HPDE6-E6E7 (cell line): ENCODE measurements around the gene FMNL2.
"Not testable (repeated sequence)": the region's sequence is repeated elsewhere in the genome, so short reads cannot be mapped to it uniquely, and the experiment has no call there.

Source experiments
- DNase-seq: peaks from one replicate; pipeline ENCODE4 v3.0.0; 2011; ENCODE audit warnings: missing footprints; ENCODE audit errors: extremely low spot score

FMNL2 gene

DNA sequence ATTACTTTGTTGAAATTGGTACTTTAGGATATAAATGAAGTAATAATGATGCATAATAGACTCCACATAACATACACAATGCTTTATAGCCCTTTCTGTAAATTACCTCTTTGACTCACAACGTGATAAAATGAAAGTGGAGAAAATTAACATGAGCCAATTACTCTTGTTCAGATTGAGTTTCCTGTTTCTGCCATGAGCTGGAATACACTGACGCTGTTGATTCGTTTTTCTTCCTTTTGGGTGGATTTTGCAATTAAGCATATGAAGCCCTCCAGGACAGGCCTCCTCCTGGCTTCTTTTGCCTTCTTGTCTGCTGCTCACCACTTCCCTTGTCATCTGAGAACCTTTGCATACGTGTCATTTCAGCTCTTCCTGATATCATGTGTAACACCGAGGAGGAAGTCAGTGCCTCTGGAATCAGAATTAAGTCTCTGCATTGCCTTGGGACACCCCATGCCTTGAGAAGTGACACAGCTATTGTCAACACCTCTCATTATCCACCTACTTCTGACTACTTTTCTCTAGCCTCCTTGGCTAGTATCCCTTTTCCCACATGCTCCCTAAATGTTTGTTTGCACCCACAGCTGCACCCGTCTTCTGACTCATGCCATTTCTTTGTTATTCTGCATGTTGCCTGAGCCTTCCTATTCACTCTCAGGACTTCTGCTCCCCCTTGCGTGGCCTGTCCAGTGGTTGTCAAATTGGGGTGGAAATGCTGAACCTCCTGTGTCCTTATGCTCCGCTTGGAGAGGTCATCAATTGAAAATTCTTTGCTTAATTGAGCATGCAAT is 134.1 kb downstream of the FMNL2 start:
- no peak for DNase-seq

DNA sequence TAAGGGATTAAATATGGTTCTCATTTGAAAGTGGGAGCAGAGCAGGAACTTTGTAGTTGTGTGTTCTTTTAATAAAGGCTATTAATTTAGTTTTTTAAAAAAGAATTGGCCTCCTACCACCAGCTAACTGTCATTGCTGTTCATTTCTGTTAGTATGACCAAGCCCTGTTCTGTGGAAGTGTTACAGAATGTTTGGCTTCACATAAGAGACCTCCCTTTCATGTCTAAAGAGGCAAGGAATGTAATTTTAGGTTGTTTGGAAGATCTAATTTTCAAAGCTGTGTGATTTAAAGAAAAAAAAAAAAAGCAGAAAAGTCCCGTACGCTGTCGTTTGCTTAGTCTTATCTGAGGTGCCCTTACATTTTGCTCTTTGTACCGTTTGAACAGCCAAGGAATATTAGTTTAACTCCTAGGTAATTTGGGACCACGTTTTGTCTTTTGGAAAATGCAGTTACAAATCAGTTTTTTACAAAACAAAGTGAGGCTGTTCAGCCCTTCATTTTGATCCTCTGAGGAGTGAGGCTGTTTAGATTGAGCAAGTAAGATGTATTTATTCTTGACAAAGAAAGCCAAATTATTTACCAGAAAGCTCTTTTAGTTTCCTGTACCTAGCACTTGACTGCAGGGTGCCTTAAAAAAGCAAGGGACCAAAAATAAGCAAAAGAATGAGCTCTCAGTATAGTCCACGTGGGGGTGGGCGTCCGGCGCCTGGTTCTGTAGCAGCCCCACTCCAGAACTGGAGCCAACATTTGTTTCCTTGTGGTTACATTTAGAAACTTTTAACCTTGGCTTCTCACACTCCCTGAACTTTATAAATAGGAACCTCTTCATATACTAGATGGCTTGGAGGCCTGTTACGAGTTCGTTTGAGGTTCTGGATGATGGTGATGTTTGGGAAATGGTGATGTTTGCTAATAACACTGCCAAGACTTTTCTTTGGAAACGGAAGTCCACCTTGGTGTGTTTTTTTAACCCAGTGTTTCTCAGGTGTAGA is 136.2 kb downstream of the FMNL2 start:
- DNase-seq: no peak

DNA sequence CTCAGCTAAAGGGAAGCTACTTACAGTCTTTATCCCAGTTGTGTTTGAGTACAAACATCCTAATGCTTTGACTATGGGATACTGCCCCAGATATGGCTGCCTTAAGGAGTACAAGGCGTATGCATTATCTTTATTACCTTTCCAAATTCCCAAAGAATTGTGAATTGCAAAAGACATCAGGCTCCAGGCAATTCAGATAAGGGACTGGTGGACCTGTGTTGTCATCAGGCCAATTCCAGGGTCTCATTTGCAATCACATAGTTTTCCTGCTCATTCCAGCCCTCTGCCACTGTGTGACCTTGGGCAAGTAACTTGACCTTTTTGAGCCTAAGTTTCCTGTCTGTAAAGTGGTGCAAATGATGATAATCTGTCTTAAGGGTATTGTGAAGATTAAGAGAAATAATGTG is 137.5 kb downstream of the FMNL2 start:
- DNase-seq: no peak

DNA sequence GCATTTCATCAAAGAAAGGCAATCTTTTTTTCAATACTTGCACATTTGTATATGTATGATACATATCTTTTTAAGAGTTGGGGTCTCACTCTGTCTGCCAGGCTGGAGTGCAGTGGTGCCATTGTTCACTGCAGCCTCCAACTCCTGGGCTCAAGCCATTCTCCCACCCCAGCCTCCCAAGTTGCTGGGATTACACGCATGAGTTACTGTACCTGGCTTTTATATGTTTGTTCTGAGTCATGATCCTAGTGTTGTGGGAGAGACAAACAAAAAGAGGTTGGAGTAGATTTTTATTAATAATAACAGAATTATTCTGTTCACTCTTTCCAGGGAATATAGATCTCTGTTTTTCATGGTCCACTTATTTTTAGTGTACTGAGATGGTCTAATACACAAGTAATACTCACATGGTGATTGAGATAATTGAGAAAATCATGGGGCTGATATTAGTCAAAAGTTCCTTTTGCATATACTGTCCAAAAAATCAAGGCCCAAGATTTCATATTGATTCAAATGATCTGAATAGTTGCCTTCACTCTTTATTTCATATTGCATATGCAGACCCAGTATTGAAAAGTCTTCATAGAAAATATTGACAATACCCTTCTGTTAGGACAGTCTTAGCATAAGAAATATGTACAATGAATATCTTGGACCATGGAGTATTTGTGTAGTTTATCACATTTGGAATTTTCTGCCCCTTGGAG is 138.3 kb downstream of the FMNL2 start:
- no peak for DNase-seq

DNA sequence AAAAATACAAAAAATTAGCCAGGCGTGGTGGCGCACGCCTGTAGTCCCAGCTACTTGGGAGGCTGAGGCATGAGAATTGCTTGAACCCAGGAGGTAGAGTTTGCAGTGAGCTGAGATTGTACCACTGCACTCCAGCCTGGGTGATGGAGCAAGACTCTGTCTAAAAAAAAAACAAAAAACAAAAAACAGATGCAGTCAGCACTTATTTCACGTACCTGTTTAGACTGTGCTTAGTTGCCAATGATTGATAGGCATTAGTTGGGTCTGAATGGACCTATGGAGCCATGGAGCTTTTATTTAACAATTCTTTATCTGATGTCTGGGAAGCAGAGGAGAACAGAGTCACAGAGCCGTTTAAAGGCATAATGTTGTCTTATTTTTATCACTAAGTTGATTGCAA is 139.5 kb downstream of the FMNL2 start:
- not testable (repeated sequence) for DNase-seq

DNA sequence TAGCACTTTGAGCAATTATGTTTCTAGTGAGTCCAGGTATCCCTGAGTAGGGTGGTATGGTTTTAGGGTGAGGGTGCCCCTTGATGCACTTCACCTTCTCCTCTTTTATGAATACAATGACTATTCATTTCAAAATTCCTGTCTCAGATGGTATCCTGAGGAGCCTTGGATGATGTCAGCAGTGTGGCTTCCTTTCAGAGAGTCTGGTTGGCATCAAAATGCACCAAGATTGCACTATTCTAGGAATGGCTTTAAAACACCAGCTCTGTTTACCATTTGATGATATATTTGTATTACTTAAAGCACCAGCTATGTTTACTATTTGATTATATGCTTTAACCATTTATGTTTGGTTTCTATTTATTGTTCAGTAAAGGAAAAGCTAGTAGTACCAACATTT is 141.0 kb downstream of the FMNL2 start:
- DNase-seq: no peak

DNA sequence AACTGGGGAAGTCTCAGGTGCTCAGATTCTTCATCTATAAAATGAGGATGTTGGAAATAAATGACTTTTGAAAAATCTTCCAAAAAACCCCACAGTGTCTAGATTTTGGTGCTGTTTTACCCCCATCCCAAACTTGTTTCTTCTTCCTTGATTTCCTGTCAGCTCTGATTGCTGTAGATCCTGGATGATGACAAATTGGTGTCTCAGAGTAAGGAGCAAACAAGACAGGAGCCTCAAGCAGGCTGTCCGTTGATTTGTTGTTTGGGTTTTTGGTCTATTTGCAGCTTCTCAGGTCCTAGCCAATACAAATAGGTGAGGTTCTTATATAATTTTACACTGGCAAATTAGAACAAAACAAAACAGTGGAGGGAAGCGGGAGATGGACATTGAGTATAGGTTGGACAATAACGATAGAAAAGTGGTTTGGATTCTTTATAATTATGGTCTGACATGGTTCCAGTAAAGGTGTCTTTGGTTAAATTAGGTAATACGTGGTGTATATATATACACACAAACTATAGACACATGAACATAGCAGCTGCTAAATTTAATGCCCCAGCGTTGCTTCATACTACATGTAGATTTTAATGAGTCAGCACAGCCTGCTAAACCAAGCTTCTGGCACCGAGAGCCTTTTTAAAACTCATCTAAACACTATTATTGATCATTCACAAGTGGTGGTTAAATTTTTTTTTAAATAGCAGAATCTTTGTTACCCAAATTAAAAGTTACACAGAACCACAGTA is 142.5 kb downstream of the FMNL2 start:
- DNase-seq: no peak

DNA sequence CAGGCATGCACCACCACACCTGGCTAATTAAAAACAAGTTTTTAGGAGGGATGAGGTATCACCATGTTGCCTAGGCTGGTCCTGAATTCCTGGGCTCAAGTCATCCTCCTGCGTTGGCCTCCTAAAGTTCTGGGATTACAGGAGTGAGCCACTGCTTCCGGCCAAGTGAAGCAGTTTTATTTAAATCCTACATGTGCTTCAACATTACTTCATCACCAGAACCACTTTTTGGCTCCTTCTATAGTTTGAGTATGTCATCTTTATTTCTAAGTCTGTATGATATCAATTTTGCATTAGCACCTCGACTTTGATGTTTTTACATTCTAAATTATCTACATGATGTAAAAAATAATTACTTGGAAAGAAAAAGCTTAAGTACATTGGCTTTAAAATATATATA is 144.3 kb downstream of the FMNL2 start:
- DNase-seq: no peak

DNA sequence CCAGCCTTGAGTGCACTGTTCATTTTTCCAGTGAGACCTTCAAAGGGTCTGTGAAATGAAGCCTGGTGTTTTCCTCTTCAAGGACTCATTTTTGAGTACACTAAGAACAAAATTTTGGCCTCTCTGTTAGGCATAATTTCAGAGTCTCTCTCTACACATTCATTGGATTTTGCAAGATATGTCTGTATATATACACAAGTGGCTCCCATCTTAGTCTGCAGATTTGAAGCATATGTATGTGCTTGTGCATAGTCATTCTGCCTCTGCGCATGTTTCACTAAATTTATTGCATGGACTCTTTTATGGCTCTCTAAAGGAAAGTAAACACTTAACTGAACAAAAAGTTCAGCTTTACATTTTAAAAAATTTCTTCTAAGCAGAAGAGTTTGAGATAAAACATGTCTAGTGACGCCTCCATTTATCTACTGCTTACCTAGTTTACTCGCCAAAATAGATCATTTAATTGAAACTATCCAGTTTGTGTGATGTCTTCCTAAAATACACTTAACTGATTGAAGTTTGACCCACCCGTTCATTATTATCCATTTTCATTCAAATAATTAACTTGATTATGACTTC is 145.9 kb downstream of the FMNL2 start:
- DNase-seq: no peak

DNA sequence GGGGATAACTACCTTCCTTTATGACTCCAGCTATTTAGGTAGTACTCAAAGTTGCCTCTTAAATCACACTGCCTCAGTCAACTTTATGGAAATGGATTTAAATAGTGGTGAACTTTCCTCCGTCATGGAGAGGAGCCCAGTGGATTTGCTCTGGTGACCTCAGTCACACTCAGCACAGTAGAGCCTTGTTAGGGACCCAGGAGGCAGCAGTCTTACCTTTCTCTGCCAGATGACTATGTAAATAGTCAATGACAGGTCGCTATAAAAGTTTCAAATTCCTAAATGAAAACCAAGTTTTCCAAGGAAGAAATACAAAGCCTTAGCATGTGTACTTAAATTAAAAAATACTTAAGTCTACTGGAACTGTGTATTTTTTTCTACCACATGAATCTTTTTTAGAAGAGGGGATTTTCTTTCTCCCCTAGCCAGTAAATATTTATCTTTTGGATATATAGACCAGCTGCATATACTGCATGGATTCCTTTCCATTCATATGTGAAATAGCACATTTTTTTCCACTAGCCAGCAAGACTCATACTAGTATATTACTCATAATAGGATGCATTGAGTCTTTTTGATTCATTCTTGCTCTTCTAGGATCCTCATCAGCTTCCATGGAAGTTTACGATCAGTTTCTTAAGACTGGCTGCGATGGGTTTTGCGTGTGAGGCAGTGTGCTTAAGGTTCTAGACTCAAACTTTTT is 147.1 kb downstream of the FMNL2 start:
- DNase-seq: no peak

DNA sequence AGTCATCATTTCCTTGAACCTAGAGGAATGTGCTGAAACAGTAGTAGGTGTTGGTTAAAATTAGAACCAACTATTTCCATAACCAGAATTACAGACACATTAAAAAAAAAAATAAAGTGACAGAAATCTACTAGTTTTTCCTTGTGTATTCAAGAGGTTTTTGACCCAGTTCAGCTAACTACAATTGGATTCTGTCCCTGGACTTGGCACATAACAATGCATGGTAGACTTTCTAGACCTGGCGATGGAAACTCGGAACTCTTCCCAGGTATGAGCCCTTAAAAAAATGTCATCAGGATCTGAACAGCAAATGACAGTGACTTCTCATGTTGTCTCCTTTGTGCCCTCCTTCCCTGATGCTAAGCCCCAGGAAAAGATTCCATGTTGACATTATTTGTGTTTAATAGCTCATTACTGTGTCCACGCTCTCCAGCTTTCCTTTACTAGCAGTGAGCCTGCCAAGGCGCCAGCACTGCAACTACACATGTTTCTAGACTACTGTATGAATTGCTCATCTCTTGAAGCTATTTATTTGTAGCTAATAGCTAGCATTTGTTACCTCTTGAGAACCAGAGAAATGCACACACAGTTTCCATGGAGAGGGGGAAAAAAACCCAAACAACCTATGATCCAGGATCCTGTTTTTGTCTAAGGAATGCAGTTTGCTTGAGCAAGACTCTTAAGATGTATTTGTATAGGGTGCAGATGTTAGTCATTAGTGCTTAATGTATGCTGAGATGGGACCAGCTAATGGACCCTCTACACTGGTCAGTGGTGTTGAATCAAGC is 148.5 kb downstream of the FMNL2 start:
- no peak for DNase-seq

DNA sequence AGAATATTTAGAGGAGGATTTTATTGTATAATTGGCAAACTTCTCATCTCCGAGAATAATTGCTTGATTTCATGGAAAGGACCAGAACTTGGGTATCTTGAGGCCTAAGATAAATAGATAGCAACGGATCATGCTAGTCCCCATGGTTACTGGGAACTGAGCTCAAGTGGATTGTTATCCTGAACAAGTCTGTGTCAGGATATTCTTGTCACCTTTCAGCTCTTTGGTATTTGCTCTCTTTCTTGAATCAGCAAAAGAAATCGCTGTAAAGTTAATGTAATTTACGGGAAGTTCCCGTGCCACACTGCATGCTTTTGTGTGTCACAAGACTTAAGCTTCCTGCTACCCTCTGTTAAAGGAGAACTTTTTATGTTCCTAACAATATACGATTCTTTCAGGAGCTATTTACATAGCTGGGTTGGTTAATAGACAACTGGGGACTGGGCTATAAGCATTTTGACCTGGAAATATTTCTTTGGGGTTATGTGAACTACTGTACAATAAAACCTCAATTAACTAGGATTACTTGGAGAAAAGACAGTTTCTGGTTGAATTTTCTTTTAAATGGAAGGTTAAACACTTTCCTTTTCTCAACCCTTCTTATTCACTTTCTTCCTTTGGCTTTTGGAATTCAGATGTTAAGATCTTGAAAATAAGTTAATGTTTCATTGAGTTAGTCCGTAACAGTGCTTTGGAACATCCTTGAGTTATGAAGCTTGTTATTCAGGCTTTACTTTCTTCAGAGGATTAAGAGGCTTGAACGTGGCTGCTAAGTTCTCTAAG is 151.2 kb downstream of the FMNL2 start:
- DNase-seq: no peak

DNA sequence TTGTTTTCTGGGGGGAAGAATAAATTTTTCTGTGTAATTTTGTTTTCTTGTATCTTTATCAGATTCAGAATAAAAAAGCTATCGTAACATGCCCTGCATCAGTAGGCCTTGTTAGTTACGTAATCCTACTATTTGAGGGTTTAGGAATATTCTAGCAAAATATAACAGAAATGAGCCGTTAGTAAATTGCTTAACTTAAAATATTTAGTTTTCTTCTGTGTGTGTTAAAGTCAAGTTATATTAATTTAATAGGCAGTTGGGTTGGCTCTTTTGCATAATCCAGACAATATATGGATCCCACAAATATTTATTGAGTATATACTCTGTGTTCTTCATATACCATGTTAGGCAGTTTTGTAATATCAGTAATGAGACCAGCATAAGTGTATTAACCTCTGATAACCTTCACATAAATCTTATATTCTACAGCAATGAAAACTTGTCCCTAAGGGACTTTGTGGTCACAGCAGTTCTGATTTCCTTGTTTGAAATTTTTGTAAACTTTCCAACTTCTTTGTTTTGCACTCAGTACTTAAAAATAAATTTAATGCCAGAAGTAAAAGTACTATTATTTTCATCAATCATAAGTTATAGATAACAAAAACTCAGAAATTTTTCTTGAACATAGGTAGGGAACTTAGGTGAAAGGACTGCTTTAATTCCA is 151.9 kb downstream of the FMNL2 start:
- DNase-seq: no peak

DNA sequence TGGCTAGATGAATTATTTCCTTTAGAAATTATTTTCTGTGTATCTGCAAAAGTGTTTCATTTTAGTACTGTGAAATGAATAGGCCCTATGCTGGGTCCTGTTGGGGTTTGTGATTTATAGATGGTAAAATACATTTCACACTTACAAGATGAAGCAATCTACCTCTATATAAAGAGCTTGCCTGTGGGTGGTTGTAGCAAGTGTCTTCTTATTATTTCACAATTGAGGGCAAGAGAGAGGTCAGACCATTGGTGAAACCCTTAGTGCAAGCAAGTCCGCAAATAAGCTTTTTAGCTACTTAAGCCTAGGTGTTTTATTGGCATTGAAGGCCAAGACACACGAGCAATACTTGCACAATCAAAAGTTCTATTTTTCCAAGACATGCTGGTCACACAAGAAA is 153.1 kb downstream of the FMNL2 start:
- no peak for DNase-seq

DNA sequence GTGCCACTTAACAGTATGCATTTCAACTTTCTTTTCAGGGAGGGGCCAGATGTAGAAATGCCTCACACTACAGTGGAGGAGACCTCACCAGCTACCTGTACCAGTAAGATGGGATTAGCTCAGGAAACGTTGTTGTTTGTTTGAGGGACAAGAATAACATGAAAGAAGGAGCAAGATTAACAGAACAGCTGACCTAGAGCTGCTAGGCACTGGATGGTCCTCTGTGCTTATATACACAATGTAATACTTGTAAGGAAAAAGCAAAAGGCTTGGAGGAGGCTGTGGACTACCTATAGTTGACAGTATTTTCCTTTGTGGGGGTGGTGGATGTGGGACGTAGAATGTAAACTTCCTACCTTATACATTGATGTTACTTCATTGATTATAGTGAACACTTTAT is 154.4 kb downstream of the FMNL2 start:
- no peak for DNase-seq

DNA sequence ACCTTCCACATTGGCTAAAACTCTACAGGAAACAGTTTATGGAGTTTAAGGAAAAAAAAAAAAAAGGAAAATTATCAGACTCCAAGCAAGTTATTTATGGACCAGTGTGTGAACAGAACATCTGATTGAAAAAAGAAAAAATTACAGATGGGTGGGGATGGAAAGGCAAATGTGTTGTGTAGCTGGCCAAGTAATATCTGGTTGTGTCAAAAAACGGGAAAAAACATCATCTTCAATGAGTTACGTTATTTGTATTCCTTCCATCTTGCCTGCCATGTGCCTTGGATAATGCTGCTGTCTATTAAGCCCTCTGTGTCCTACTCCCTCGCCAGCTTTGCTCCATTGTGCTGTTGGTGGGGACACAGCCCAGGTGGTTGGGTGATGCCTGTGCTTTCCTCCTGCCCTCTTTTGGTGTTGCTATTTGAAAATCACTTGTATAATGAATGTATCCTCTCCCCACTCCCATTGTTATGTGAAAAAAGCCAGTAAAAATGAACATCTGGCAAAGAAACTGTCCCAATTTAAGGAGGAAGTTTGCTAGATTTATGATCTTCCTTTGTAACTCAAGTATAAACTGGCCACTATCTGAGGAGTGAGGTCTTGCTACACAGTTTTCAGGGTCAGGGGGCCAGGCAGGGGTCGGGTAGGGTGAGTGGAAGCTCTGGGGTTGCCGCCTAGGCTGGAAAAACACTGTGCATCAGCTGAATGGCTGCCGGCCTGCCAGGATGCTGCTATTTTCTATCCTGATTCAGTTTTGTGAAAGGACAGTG is 155.9 kb downstream of the FMNL2 start:
- no peak for DNase-seq

DNA sequence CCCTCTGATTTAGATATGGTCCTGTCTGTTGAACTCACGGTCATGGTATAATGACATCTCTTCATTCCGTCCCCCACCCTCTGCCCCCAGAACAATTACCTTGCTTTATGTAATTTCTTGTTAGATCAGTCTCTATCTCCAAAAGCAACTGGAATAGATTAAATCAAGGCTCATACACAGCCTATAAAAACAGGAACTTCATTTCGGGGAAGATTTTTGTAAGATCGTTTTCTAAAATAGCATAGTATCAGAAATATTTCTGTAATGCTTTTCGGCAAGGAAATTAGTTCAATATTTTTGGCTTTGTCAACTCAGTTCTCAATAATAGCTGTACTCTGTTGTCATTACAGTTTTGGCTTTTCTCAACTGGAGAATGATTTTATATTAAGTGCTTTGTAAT is 157.2 kb downstream of the FMNL2 start:
- no peak for DNase-seq

DNA sequence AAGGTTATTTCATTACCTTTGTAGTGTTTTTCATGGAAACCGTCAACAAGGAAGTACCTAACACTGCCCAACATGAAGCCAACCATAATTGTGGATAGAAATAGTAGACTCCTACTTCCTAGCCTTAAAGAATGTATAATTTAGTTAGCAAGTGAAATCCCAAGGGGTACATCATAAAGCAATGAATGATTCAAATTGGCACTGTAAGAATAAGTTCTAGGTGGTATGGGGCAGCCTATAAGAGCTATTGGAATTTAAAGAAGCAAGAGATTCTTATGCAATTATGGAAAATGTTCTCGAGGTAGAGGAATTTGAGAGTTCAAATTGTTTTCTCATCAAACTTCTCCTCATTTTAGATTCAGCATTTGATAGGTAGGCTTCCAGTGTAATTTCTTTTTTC is 157.9 kb downstream of the FMNL2 start:
- no peak for DNase-seq
